Measurements from ENCODE around the gene HACD2.

HACD2 gene

DNA sequence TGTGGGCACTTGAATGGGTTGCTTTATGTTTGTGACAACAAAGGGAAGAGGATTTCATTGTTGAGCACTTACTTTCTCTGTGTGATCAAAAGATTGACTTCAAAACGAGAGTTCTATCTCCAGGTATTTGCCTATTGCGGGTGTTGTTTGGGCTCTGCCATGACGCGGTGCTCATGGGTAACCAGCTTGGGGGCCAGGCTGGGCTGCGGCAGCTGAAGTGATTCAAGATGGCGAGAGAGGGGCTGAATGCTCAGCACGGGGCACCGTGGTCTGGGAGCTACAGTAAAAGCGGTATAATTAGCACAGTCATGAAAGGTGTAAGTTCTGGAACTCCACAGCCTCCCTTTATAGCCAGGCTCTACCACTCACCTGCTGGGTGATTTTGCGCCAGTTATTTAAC lies 105.0 kb downstream of the HACD2 start:
- no peak for DNase-seq

DNA sequence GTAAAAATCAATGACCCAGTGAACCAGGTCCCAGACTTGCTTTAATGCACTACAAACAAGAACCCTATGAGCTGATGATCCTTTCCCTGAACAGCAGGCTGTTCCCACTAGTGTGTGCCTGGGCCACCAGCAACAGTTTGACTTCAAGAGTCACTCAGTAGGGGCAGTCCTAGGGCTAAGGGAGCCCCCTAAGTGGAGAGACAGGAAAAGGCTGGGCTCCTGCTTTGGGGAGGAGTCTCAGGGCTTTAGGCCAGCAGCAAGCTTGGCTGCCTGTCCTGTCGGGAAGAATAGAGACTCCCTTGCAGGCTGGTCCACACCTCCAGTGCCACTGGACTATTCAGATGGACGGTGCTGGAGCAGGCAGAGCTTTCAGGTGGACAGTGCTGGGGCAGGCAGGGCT lies 106.5 kb downstream of the HACD2 start:
- DNase-seq, result no peak

DNA sequence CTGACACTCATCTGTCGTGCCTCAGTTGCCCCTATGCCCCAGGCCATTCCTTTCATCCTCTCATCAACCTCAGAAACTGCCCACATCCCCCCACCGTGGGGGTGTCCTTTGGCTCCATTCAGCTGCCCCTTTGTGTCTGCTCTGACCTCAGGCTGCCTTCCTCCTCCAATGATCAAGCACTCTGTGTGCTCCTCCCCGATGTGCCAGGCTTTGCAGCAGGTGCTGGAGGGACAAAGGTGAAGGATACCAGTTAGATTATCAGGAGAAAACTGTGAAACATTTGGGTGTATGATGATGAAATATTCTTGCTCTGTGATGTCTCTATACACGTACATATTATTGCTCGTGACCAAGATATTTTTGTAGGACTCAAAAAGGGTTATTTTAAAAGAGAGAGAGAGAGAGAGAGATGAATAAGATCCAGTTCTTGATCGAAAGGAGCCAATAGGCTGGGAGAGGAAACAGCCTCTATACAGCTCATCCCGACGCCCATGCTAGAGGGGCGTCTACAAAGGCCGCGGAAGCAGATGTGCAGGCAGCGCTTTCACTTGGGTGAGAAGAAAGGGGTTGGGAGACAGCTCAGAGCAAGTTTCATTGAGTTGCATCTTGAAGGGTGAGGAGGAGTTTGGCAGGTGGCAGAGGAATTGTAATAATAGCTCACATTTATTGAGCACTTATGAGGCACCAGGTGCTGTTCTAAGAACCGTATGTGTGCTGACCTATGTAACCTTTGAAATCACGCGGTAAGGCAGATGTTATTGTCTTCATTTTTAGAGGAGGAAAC lies 107.7 kb downstream of the HACD2 start:
- DNase-seq, result no peak

- no peak for DNase-seq
Measured at GRCh38 chr3:123475786-123476185, 109.1 kb downstream of the HACD2 start.

DNA sequence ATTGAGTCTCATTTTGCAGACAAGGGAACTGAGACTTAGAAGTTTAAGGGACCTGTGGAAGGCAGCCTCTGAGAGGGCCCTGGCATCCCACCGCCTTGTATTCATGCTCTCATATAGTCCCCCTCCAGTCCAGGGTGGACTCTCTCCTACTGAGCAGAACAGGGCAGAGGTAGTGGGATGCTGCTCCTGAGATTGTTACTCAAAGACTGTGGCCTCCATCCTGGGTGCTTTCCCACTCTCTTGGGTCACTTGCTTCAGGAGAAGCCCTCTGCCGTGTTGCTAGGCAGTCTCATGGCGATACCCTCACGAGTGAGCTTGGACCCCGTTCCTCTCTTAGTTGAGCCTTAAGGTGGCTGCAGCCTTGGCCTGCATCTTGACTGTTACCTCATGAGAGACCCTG lies 113.7 kb downstream of the HACD2 start:
- DNase-seq, result no peak

DNA sequence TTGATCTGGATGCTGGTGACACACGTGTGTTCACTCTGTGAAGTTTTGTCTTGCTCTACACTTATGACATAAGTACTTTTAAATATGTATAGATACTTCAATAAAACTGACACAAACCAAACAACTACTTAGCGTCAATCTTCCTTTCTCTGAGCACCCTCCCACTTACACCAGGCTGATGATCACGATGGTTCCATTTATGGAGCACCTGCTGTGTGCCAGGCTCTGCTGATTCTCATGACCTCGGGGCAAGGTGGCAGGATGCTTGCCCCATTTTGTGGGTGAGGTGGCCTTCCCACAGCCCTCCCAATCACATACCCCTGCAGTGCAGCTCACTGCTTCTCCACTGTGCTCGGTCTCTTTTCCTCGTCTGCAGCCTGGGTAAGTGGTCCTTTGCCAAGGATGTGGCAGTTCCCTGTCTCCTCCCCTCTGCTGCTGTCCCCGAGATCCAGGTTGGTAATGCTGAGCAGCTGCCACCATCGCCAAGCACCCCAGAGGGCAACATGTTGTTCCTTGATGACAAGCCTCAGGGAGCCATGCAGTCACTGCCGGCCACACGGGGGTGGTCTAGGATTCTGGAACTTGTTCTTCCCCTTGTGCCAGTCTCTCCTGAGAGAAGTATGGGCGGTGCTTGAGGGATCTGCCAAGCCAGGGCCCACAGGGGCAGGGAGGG lies 115.4 kb downstream of the HACD2 start:
- DNase-seq, result no peak

DNA sequence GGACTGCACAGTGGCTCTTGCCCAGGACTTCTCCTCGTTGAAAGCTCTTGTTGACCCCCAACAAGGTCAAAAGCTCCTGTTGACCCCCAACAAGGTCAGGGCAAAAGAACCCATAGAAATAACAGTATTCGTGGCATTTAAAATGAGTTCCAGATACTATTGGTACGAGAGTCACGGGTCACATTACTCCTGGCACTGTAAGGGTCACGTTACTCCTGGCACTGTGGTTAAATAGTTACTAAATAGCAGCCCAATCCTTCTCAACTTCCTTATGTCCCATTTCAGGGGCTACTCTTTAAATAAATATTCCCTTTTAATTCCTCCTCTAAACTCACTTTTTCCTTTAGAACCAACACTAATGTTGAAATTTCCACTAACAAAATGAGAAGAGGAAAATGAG lies 117.8 kb downstream of the HACD2 start:
- no peak for DNase-seq

GRCh38 chr3:123464211-123464610 lies 120.6 kb downstream of the HACD2 start:
- DNase-seq, result no peak

DNA sequence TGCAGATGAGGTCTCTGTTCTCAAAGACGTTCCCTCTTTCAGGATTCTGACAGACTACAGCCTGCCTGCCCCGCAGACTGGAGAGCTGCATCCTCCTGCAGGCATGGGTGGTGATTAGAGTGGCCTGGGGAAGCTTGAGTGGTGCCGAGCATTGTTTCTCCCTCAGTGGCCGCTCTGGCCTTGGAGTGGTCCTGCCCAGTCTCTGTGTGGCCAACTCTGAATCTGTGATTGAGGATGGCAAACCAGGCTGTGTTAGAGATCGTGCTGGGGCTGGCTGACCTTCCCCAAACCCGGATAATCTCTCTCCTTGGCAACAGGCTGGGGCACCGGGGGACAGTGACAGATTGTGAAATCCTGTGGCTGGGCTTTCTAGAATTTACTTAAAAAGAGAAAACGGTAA lies 125.0 kb downstream of the HACD2 start:
- DNase-seq, result no peak

GRCh38 chr3:123458255-123458654 lies 126.6 kb downstream of the HACD2 start:
- DNase-seq, result no peak

DNA sequence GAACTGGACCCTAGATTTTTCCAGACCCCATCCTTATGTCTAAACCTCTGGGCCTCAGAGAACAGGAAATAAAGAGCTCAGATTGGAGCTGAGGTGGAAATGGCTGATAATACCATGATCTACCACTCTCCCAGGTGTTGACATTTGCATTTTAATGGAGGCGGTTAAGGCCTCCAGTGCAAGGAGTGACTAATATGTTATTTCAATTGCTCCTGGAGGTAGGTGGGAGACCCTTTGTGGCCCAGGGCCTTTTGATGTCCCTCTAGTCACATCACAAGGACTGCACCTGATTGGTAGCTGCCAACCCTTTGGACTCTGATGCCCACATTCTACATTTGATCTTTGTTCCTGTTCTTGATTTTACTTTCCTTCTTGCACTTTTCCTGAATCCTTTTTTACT lies 127.0 kb downstream of the HACD2 start:
- DNase-seq, result no peak

- DNase-seq, result no peak
Measured at GRCh38 chr3:123453675-123454074, 131.2 kb downstream of the HACD2 start.

- no peak for DNase-seq
Measured at GRCh38 chr3:123451186-123451585, 133.7 kb downstream of the HACD2 start.

- no peak for DNase-seq
Measured at GRCh38 chr3:123449997-123450604, 134.8 kb downstream of the HACD2 start.

DNA sequence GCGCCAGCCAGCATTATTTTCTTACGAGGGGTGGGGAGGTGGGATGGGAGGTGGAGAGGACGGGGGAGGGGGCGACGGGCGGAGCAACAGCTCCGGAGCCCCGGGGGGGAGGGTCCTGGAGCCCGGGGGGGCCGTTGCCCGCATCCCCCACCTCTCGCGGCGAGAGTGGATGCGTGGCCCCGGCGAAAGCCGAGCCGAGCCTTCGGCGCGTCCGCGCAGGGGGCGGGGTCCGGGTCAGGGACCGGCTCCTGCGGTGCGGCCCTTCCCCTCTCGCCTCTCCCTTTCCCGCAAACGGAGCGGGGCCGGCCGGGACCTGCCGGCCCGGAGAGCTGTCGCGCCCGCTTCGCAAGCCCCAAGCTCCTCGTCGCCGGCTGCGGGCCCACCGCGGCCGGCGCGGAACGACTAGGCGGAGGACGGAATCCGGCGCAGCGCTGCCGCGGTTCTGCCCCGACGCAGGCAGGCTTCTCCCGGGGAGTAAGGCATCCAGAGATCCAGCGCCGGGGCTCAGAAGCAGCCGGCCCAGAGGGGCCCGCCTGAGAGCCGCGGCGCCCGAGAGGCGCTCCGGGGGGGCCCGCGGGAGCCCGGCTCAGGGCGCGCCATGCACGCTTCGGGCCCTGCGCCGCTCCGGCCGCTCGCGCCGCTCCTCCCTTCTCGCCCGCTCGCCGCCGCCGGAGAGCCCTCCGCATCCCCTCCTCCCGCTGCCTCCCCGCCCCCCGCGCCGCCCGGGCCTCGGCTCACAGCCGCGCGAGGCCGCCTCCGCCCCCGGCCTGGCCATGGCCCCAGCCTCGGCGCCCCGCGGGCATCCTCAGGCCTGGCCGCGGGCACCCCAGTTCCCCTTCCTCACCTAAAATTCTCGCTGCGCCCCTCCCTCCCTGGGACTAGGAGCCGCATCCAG lies 135.5 kb downstream of the HACD2 start:
- DNase-seq, result no peak

- DNase-seq, result no peak
Measured at GRCh38 chr3:123448536-123449101, 136.2 kb downstream of the HACD2 start, which contains the start of gene ADCY5. ADCY5 (minus strand) TSS chr3:123449090; CDS start chr3:123448545, 545 bp downstream.

DNA sequence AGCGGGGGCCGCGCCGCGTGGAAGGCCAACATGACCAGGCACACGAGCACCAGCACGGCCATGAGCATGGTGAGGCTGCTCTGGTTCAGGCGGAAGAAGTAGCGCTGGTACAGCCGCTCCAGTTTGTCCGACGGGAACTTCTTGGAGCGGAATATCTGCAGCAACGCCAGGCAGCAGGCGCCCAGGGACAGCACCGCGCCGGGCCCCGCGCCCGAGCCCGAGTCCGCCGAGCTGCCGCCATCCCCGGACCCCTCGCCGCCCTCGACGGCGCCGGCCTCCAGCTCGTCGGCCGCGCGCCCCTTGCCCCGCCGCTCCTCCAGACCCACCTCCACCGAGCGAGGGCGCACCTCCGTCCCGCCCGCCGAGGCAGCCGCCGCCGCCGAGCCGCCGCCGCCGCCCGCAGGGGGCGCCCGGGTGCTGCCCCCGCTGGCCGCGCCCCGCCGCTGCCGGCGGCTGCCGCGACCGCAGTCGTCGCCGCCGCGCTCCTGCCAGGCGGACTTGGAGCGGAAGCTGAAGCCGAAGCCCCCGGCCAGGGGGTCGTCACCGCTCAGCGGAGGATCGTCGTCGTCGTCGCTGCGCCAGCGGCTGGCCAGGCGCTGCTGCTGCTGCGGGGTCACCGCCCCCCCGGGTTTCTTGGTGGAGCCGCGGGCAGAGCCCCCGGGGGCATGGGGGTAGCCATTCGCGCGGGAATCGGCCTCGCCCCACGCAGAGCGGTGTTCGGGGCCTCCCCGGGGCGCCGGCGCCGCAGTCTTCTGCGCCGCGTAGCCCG lies 136.9 kb downstream of the HACD2 start:
- DNase-seq, result no peak

GRCh38 chr3:123447416-123447748 lies 137.5 kb downstream of the HACD2 start:
- no peak for DNase-seq

DNA sequence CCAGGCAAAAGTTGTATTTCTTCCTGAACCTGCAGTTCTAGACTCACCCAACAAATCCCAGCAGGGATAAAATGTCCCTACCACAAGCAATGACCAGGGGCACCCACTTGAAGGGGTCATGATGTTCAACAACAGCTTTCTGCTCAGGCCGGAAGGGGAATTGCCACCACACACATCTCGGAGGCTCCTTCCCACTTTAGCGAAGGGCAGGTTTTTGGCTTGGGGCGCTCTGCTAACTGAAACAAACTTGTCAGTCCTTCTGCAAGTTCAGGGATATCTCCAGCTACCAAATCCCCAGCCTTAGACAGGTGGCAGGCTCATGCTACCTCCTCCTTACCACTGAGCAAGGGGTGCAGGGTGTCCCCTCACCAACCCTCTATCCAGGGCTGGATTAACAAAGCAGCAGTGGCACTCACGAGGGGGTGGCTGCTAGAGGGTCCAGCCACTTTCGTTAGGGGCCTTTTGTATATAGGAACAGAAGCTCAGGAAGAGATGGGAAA lies 138.2 kb downstream of the HACD2 start:
- DNase-seq, result no peak

DNA sequence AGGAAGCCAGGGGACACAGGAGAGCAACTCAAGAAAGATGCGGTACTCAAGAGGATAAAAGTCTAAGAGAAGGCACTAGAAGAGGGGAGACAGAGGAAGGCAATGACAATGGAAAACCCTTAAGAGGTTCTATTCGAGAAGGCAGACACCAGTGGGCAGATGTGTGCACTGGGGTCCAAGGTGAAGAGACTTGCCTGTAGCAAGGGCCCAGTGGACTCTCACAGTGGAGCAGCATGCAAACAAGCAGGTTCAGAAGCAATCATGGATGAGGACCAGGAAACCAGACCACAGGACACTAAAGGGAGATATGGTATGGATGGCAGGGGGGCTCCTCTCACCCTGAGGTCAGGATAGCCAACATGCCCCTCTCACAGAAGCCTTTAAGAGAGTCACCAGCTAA lies 138.6 kb downstream of the HACD2 start:
- DNase-seq, result no peak

DNA sequence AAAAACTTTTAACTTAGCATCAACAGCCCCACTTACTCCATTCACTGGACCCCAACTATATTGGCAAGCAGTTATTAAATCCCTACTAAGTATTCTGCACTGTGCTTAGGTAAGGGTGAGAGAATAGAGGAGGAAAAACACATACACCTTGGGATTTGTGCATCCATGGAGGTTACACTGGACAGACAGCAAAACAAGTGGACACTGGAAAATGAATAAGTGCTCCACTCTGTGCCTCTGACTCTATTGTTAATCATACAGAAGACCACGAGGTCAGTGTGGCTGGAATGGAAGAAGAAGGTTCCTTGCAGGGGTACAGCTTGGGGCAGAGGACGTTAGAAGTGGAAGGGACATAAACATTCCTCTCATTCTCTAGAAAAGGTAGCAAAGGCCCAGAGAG lies 139.2 kb downstream of the HACD2 start:
- DNase-seq, result no peak

- no peak for DNase-seq
Measured at GRCh38 chr3:123444744-123445143, 140.1 kb downstream of the HACD2 start.

Measured in NCI-H748 treated with DMSO at 0.1 percent for 48 hours (cell line).